Activated B cell treated with CpG ODN at 0.5 μM for 24 hours (primary cell): ENCODE results near the gene KIAA0825. TPM values are rescaled to one million over a fixed set of nuclear protein-coding genes. Genes with fewer than 3 reads are reported as not detected.

Source experiments
- ATAC-seq: fragments of 200-7000 bp; cut with Tn5 transposase; one replicate; pipeline ENCODE4 v1.10.0; 2021; ENCODE audit warnings: low read depth, mild to moderate bottlenecking, moderate library complexity
- CTCF ChIA-PET: fragments of 350-600 bp; sonication (Branson Sonifier 250); formaldehyde crosslinking; loops from one replicate; lab custom pipeline; 2021; ENCODE audit warnings: antibody characterized with exemption; lab: Charles Lee
- POLR2A ChIA-PET: fragments of 350-600 bp; sonication (Branson Sonifier 250); formaldehyde crosslinking; loops from one replicate; lab custom pipeline; 2021; ENCODE audit warnings: antibody characterized with exemption; lab: Charles Lee
- DNase-seq: peaks from one replicate; pipeline ENCODE4 v3.0.0; 2022
- H3K27ac Mint-ChIP-seq: one replicate; pipeline ENCODE4 v1.8.0; 2020; ENCODE audit warnings: mixed read lengths
- H3K27me3 Mint-ChIP-seq: one replicate; pipeline ENCODE4 v1.8.0; 2021; ENCODE audit warnings: mixed read lengths
- H3K36me3 Mint-ChIP-seq: one replicate; pipeline ENCODE4 v1.8.0; 2021; ENCODE audit warnings: low read depth, mixed read lengths
- H3K4me1 Mint-ChIP-seq: one replicate; pipeline ENCODE4 v1.8.0; 2021; ENCODE audit warnings: mixed read lengths
- H3K4me3 Mint-ChIP-seq: one replicate; pipeline ENCODE4 v1.8.0; 2020; ENCODE audit warnings: mild to moderate bottlenecking, mixed read lengths
- H3K9me3 Mint-ChIP-seq: one replicate; pipeline ENCODE4 v1.8.0; 2020; ENCODE audit warnings: mixed read lengths
- intact Hi-C: fragments of 100-400 bp; cut with micrococcal nuclease; formaldehyde crosslinking; loops from one replicate; pipeline ENCODE4 v1.15.1; 2024
- total RNA-seq: library from RNA; stranded (reverse); gene quantifications from 2 replicates; pipeline ENCODE4 v1.2.3, GENCODE V29; 2022
- TF ChIP-seq, protein P1 (sequence below): fragments of 200-600 bp; IDR thresholded peaks from one replicate; pipeline ENCODE4 v1.8.0; 2022; ENCODE audit warnings: antibody characterized with exemption, mild to moderate bottlenecking

Gene KIAA0825
- total RNA-seq, 1 donor from 2014 or later: 2.3 TPM

GRCh38 chr5:94184870-94185269 is 433.5 kb downstream of the KIAA0825 start:
- H3K36me3 Mint-ChIP-seq: no peaks in the 10 kb centered on the region
- DNase-seq (no peak), ATAC-seq (no peak)
- ChIA-PET POLR2A (no interaction called here), CTCF (no interaction called here)
- H3K9me3 Mint-ChIP-seq: peaks cover 9% of the 10 kb centered on the region
- TF ChIP-seq, protein P1, sequence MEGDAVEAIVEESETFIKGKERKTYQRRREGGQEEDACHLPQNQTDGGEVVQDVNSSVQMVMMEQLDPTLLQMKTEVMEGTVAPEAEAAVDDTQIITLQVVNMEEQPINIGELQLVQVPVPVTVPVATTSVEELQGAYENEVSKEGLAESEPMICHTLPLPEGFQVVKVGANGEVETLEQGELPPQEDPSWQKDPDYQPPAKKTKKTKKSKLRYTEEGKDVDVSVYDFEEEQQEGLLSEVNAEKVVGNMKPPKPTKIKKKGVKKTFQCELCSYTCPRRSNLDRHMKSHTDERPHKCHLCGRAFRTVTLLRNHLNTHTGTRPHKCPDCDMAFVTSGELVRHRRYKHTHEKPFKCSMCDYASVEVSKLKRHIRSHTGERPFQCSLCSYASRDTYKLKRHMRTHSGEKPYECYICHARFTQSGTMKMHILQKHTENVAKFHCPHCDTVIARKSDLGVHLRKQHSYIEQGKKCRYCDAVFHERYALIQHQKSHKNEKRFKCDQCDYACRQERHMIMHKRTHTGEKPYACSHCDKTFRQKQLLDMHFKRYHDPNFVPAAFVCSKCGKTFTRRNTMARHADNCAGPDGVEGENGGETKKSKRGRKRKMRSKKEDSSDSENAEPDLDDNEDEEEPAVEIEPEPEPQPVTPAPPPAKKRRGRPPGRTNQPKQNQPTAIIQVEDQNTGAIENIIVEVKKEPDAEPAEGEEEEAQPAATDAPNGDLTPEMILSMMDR: no peak
- H3K27ac Mint-ChIP-seq: no peak overlapping the region
- intact Hi-C loops: no loop called here
- H3K4me3 Mint-ChIP-seq: no peak overlapping the region
- no peaks in the 10 kb centered on the region for H3K4me1 Mint-ChIP-seq
- no peaks in the 10 kb centered on the region for H3K27me3 Mint-ChIP-seq

- H3K4me3 Mint-ChIP-seq: no peak overlapping the region
- DNase-seq (no peak), ATAC-seq (no peak)
- ChIA-PET POLR2A (no interaction called here), CTCF (no interaction called here)
- TF ChIP-seq, protein P1: no peak
- H3K36me3 Mint-ChIP-seq: no peaks in the 10 kb centered on the region
- intact Hi-C loops: no loop called here
- no peaks in the 10 kb centered on the region for H3K27me3 Mint-ChIP-seq
- H3K4me1 Mint-ChIP-seq: no peaks in the 10 kb centered on the region
- no peak overlapping the region for H3K27ac Mint-ChIP-seq
- no peaks in the 10 kb centered on the region for H3K9me3 Mint-ChIP-seq
Observed at GRCh38 chr5:94181895-94182294, 436.5 kb downstream of the KIAA0825 start.

DNA sequence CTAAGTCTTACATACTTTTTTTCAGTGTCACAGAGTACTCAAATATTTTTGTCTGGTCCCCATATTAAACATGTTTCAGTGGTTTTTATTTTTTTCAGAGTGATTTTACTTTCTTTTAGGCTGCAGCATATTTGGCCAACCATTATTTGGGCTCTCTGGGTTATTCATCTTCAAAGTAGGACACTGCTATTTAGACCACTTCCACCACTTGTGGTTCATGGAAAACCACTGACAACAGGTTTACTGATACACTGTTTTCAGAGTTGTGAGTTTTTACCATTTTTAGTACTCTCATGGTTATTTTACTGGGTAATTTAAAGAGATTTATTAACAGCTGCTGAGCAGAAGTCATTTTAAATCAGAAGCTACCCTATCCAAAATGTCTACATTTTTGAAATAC is 437.6 kb downstream of the KIAA0825 start:
- ChIA-PET CTCF (no interaction called here), POLR2A (no interaction called here)
- Mint-ChIP-seq H3K27ac (no peak overlapping the region), H3K9me3 (no peaks in the 10 kb centered on the region), H3K4me3 (no peak overlapping the region), H3K36me3 (no peaks in the 10 kb centered on the region), H3K27me3 (no peaks in the 10 kb centered on the region), H3K4me1 (no peaks in the 10 kb centered on the region)
- intact Hi-C loops: no loop called here
- no peak for ATAC-seq
- TF ChIP-seq, protein P1: no peak
- DNase-seq: no peak

GRCh38 chr5:94175912-94176311 is 442.5 kb downstream of the KIAA0825 start:
- Mint-ChIP-seq H3K27me3 (no peaks in the 10 kb centered on the region), H3K4me3 (no peak overlapping the region), H3K36me3 (no peaks in the 10 kb centered on the region), H3K9me3 (peaks cover 2% of the 10 kb centered on the region), H3K27ac (no peak overlapping the region), H3K4me1 (no peaks in the 10 kb centered on the region)
- CTCF ChIA-PET: no interaction called here
- ATAC-seq (no peak), DNase-seq (no peak)
- TF ChIP-seq, protein P1: no peak
- POLR2A ChIA-PET: no interaction called here
- intact Hi-C loops: no loop called here

DNA sequence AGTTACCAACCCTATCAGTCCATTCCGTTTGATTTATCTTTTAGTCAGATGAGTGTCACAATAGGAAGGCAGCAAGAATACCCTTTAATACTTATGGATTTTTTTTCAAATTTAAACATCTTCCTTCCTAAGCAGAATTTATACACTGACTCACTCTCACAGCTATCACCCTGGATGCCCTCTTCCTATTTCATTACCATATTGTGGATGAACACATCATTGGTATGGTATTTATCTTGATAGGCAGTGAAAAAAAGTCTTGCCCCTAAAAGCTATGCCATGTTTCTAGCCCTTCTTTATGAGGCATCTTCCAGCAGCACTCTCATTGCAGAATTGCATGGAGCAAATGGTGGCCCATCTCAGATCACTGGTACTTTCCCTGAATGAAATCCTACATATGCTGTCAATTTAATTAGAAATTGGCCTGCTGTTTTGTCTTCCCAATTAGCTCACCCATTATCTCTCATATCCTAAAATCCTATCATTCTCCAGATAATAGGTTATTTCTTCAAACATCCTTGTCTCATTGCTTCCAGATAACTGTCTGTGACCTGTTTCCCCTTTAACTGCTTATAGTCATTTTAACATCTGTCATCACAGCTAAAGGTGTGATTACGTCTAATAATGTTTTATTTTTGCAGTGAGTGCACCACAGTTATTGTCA is 443.5 kb downstream of the KIAA0825 start:
- H3K27me3 Mint-ChIP-seq: no peaks in the 10 kb centered on the region
- H3K4me1 Mint-ChIP-seq: no peaks in the 10 kb centered on the region
- ChIA-PET CTCF (no interaction called here), POLR2A (no interaction called here)
- intact Hi-C loops: no loop called here
- H3K36me3 Mint-ChIP-seq: no peaks in the 10 kb centered on the region
- no peak for DNase-seq
- TF ChIP-seq, protein P1: no peak
- no peak overlapping the region for H3K4me3 Mint-ChIP-seq
- ATAC-seq: no peak
- no peak overlapping the region for H3K27ac Mint-ChIP-seq
- H3K9me3 Mint-ChIP-seq: peaks cover 2% of the 10 kb centered on the region
